Measurements from ENCODE around the gene MEFV.
"Not testable (repeated sequence)": the region's sequence is repeated elsewhere in the genome, so short reads cannot be mapped to it uniquely, and the experiment has no call there.

Gene MEFV

GRCh38 chr16:3215601-3216262 lies 40.7 kb downstream of the MEFV start:
- DNase-seq = no peak

DNA sequence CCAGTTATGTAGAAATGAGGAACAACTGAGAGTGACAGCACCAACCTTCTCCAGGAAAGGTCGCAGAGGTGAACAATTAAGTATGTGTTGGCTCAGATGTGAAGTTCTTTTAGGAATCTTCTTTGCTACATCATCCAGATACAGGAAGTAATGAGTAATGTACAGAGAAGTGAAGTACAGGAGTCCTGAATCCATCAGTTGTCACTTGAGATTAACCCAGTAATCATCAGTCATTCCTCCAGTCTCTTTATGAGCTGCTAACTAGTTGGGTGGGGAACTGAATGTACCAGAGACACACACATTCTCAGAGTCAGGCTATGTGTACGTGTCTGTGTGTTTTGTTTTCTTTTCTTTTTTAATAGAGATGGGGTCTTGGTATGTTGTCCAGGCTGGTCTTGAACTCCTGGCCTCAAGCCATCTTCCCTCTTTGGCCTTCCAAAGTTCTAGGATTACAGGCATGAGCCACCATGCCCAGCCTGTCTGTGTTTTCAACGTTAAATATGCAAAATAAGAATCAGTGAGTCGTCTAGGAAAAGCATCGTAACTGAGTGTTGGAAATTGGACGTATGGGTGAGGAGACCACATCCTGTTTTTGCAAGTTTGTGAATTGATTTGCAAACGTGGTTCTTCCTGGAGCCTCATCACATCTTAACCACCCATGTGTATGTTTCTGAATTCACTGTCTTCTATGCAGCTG lies 41.4 kb downstream of the MEFV start:
- DNase-seq = no peak

- no peak for DNase-seq
Measured at GRCh38 chr16:3212567-3212966, 43.9 kb downstream of the MEFV start.

- DNase-seq = no peak
Measured at GRCh38 chr16:3212006-3212405, 44.4 kb downstream of the MEFV start.

GRCh38 chr16:3207086-3207953 lies 49.1 kb downstream of the MEFV start:
- DNase-seq = no peak

GRCh38 chr16:3205939-3206338 lies 50.5 kb downstream of the MEFV start:
- DNase-seq = not testable (repeated sequence)

GRCh38 chr16:3202903-3203539 lies 53.4 kb downstream of the MEFV start:
- no peak for DNase-seq

- no peak for DNase-seq
Measured at GRCh38 chr16:3198334-3199072, 57.9 kb downstream of the MEFV start.

DNA sequence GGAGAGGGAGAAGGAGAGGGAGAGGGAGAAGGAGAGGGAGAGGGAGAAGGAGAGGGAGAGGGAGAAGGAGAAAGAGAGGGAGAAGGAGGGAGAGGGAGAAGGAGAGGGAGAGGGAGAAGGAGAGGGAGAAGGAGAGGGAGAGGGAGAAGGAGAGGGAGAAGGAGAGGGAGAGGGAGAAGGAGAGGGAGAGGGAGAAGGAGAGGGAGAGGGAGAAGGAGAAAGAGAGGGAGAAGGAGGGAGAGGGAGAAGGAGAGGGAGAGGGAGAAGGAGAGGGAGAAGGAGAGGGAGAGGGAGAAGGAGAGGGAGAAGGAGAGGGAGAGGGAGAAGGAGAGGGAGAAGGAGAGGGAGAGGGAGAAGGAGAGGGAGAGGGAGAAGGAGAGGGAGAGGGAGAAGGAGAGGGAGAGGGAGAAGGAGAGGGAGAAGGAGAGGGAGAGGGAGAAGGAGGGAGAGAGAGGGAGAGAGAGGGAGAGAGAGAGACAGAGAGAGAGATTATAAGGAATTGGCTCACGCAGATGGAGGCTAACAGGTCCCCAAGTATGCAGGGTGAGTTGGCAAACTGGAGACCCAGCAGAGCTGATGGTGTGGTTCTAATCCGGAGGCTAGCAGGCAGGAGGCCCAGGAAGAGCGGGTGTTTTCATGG lies 58.6 kb downstream of the MEFV start:
- not testable (repeated sequence) for DNase-seq

DNA sequence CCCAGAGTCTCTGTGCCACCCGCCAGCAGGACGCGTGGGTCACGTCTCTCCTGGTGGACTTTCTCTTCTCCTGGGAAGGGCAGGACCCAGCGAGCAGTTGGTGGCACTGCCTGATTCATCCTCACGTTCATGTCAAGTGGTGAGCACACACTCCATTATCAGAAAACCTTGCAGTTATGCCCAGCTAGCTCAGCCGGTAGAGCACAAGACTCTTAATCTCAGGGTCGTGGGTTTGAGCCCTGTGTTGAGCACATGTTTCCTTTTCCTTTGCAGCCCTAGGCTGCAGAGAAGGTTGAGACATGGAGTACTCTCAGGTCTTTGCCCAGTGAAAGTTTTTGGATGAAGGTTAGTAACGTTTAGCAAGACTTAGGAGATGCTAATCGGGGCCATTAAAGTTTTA lies 60.5 kb downstream of the MEFV start:
- DNase-seq = no peak

DNA sequence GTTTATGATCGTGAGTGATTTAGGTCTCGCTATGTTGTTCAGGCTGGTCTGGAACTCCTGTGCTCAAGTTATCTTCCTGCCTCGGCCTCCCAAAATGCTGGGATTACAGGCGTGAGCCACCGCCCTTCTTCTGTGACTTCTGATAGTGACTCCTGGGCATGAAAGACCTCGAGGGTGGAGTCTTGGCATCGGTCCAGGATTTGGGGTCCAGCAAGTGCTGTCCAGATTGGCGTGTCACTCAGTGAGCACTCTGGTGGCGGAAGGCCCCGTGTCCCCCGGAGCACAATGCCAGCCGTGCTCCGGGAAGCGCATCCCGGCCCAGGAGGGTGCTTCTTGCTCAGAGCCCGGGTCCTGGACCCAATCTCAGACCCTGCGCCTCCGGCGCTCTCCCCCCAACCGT lies 61.6 kb downstream of the MEFV start:
- DNase-seq = no peak

GRCh38 chr16:3193221-3194212 lies 62.9 kb downstream of the MEFV start:
- no peak for DNase-seq

DNA sequence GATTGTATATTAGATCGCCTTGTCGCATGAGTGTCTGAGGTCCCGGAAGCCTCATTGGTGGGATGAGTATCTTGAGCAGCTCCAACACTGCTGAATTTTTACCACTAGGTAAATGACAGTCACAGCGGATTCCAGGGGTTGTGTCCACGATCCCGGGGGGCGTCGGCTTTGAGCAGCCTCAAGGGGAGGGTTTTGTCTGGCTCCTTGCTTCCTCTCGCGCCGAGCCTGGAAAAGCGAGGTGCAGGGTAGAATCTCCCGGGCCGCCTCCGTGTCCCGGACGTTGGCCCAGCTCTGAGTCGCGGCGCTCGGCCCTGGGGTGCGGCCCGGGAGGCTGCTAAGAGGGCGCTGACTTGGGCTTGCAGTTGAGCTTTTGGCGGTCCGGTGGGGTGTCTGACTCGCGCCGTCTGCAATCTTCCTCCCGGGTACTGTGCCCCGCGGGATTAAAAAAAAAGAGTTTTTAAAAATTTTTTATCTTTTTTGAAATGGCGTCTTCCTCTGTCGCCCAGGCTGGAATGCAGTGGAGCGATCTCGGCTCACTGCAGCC lies 63.9 kb downstream of the MEFV start:
- no peak for DNase-seq

Data from fibroblast of skin of abdomen (primary cell).